SK-N-DZ (cell line): Measurements from ENCODE around the gene RICTOR.
A peak's percentile ranks its signal among the peaks of the same experiment; 100 is the strongest.
"Not testable (repeated sequence)": the region's sequence is repeated elsewhere in the genome, so short reads cannot be mapped to it uniquely, and the experiment has no call there.

ENCODE experiments used
- DNase-seq: peaks from one replicate; pipeline ENCODE4 v3.0.0-alpha.2; 2015; ENCODE audit warnings: low spot score

RICTOR gene

GRCh38 chr5:39009981-39010380 is 64.2 kb downstream of the RICTOR start:
- DNase-seq = no peak

- no peak for DNase-seq
Measured at GRCh38 chr5:39009280-39009679, 64.9 kb downstream of the RICTOR start.

- no peak for DNase-seq
Measured at GRCh38 chr5:39006650-39007049, 67.5 kb downstream of the RICTOR start.

GRCh38 chr5:39005566-39006232 is 68.5 kb downstream of the RICTOR start:
- no peak for DNase-seq

GRCh38 chr5:39001683-39002082 is 72.5 kb downstream of the RICTOR start:
- no peak for DNase-seq

GRCh38 chr5:38999037-38999436 is 75.2 kb downstream of the RICTOR start:
- DNase-seq = no peak

- DNase-seq = peak; percentile 19
Measured at GRCh38 chr5:38997591-38997990, 76.6 kb downstream of the RICTOR start.

- DNase-seq = no peak
Measured at GRCh38 chr5:38996123-38996522, 78.1 kb downstream of the RICTOR start.

GRCh38 chr5:38994324-38994927 is 79.8 kb downstream of the RICTOR start:
- DNase-seq = peak; percentile 70

- DNase-seq = not testable (repeated sequence)
Measured at GRCh38 chr5:38989974-38990719, 84.1 kb downstream of the RICTOR start.

- DNase-seq = no peak
Measured at GRCh38 chr5:38985909-38986452, 88.2 kb downstream of the RICTOR start.

GRCh38 chr5:38979535-38979934 is 94.7 kb downstream of the RICTOR start:
- no peak for DNase-seq

GRCh38 chr5:38978036-38978435 is 96.2 kb downstream of the RICTOR start:
- no peak for DNase-seq

- no peak for DNase-seq
Measured at GRCh38 chr5:38968665-38969064, 105.5 kb downstream of the RICTOR start.

GRCh38 chr5:38961691-38962090 is 112.5 kb downstream of the RICTOR start:
- no peak for DNase-seq

GRCh38 chr5:38953426-38954012 is 120.7 kb downstream of the RICTOR start:
- no peak for DNase-seq

GRCh38 chr5:38948501-38948900 is 125.7 kb downstream of the RICTOR start:
- DNase-seq = no peak

GRCh38 chr5:38944282-38944681 is 129.9 kb downstream of the RICTOR start:
- no peak for DNase-seq

GRCh38 chr5:38941912-38942311 is 132.3 kb downstream of the RICTOR start:
- DNase-seq = no peak

- no peak for DNase-seq
Measured at GRCh38 chr5:38940230-38940858, 133.9 kb downstream of the RICTOR start.

- no peak for DNase-seq
Measured at GRCh38 chr5:38938973-38939372, 135.2 kb downstream of the RICTOR start.

GRCh38 chr5:38938424-38938823 is 135.8 kb downstream of the RICTOR start:
- no peak for DNase-seq
